ENCODE data around the gene MYPN. TPM values are rescaled to one million over a fixed set of nuclear protein-coding genes. Genes with fewer than 3 reads are reported as not detected.

Gene MYPN
- total RNA-seq, 1 experiment from 2014 or later = not detected

- no peaks in the 10 kb centered on the region for H4K20me1 ChIP-seq (ENCODE audit: control insufficient read depth, insufficient read depth, insufficient read length)
- H2BK5ac ChIP-seq (ENCODE audit: insufficient read length, low read length) = no peak overlapping the region
- H3K79me1 ChIP-seq (ENCODE audit: insufficient read depth, low read depth, low read length, poor library complexity, severe bottlenecking) = no peaks in the 10 kb centered on the region
- peaks cover 8% of the 10 kb centered on the region for H3K23me2 ChIP-seq (ENCODE audit: insufficient read length, low read depth, low read length, poor library complexity, severe bottlenecking)
- H3K27me3 ChIP-seq (ENCODE audit: insufficient read depth, low read length) = no peaks in the 10 kb centered on the region; the same call in 1 of the 2 replicates
- no peak overlapping the region for H4K91ac ChIP-seq (ENCODE audit: insufficient read length, low read depth, low read length)
- H3K36me3 Mint-ChIP-seq (ENCODE audit: insufficient read depth in 1 of 3, low read depth in 3 of 3) = no peaks in the 10 kb centered on the region
- no peak overlapping the region for H3K27ac ChIP-seq (ENCODE audit: insufficient read length, low read depth, low read length)
- H3T11ph ChIP-seq (ENCODE audit: low read length) = no peak overlapping the region
- DNase-seq = no peak
- H3K4me1 Mint-ChIP-seq = peaks cover 10 to 11% of the 10 kb centered on the region in 2 experiments
- no peak overlapping the region for H3K4ac ChIP-seq (ENCODE audit: low read depth, low read length)
- H3K27me3 Mint-ChIP-seq (ENCODE audit: low read depth) = peaks cover 31% of the 10 kb centered on the region
- no peak overlapping the region for H3K23ac ChIP-seq (ENCODE audit: insufficient read length, low read depth, low read length)
- H2BK120ac ChIP-seq (ENCODE audit: low read depth, low read length, poor library complexity, severe bottlenecking) = no peak overlapping the region
- no peaks in the 10 kb centered on the region for H3K9me3 ChIP-seq (ENCODE audit: control insufficient read depth, low read depth, low read length)
- no peak overlapping the region for H3K14ac ChIP-seq (ENCODE audit: insufficient read depth, low read length)
- no peak for TF ChIP-seq CTCF (conservative IDR thresholded peaks at IDR 0.05)
- no peak overlapping the region for H2BK20ac ChIP-seq (ENCODE audit: low read depth, low read length, poor library complexity, severe bottlenecking)
- no peak overlapping the region for H3K4me3 Mint-ChIP-seq
- H3K56ac ChIP-seq (ENCODE audit: insufficient read length, low read depth, low read length) = no peak overlapping the region
- no peak overlapping the region for H2AK5ac ChIP-seq (ENCODE audit: insufficient read length, low read length)
- no peak overlapping the region for H3K18ac ChIP-seq (ENCODE audit: insufficient read length, low read depth, low read length)
- no peak overlapping the region for H2BK15ac ChIP-seq (ENCODE audit: low read depth, low read length)
- H4K8ac ChIP-seq (replicated peaks; ENCODE audit: insufficient read length, low read depth, low read length) = no peak overlapping the region
- H3K4me2 ChIP-seq (ENCODE audit: insufficient read depth, insufficient read length, low read length) = no peak overlapping the region
- H2BK12ac ChIP-seq (ENCODE audit: insufficient read length, low read depth, low read length) = no peak overlapping the region
- H2AFZ ChIP-seq (ENCODE audit: low read length) = no peak overlapping the region
- no peak overlapping the region for H3K27ac Mint-ChIP-seq
- no CpG with 5 or more reads among the region's 2 CpGs for WGBS (ENCODE audit: extremely low coverage, insufficient read length, low lambda C conversion rate)
- H3K9me3 Mint-ChIP-seq = no peaks in the 10 kb centered on the region
- no peaks in the 10 kb centered on the region for H3K79me2 ChIP-seq (ENCODE audit: insufficient read depth, low read length)
- no peaks in the 10 kb centered on the region; the same call in 1 of the 2 replicates for H3K4me1 ChIP-seq (ENCODE audit: insufficient read depth, low read length)
- H3K9ac ChIP-seq (ENCODE audit: extremely low read depth, insufficient read length, low read length) = no peak overlapping the region
- H4K5ac ChIP-seq (ENCODE audit: insufficient read length, low read depth, low read length) = no peak overlapping the region
These were observed 125.8 kb downstream of the MYPN start for GRCh38 chr10:68235111-68235510.

Data from H9 (cell line).